GM19043 (cell line): ENCODE data around the gene RGS12.
"Not testable (repeated sequence)": the region's sequence is repeated elsewhere in the genome, so short reads cannot be mapped to it uniquely, and the experiment has no call there.

ENCODE experiments used
- ATAC-seq: cut with Tn5 transposase; IDR thresholded peaks from one replicate; pipeline ENCODE4 v1.9.1; 2021; ENCODE audit warnings: low read depth; ENCODE audit not compliant: unreplicated experiment

RGS12 gene

GRCh38 chr4:3295837-3296624 lies 3.2 kb downstream of the RGS12 start:
- no peak for ATAC-seq

DNA sequence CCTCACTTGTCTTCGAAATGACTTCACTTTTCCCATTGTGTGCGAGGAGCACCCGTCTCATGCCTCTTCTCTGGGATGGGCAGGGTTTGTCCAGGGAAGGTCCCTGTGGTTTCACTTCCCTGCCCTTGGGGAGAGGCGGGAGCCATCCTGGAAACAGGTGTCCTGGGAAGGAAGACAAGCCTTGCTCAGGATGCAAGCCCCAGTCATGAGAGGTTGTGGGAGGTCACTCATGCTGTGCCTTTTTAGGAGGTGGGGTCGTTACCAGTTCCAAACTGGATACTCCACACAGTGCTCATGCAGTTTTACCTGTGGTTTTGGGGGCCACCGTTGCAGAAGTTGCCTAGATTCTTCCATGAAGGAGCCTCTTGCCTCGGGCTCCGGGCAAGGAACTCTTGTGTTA lies 3.8 kb downstream of the RGS12 start:
- no peak for ATAC-seq

- ATAC-seq: no peak
These were observed 4.4 kb downstream of the RGS12 start for GRCh38 chr4:3297066-3297859.

GRCh38 chr4:3299122-3299975 lies 6.5 kb downstream of the RGS12 start:
- no peak for ATAC-seq

- no peak for ATAC-seq
These were observed 7.3 kb downstream of the RGS12 start for GRCh38 chr4:3299976-3300671.

- ATAC-seq: not testable (repeated sequence)
These were observed 8.1 kb downstream of the RGS12 start for GRCh38 chr4:3300882-3301281.

DNA sequence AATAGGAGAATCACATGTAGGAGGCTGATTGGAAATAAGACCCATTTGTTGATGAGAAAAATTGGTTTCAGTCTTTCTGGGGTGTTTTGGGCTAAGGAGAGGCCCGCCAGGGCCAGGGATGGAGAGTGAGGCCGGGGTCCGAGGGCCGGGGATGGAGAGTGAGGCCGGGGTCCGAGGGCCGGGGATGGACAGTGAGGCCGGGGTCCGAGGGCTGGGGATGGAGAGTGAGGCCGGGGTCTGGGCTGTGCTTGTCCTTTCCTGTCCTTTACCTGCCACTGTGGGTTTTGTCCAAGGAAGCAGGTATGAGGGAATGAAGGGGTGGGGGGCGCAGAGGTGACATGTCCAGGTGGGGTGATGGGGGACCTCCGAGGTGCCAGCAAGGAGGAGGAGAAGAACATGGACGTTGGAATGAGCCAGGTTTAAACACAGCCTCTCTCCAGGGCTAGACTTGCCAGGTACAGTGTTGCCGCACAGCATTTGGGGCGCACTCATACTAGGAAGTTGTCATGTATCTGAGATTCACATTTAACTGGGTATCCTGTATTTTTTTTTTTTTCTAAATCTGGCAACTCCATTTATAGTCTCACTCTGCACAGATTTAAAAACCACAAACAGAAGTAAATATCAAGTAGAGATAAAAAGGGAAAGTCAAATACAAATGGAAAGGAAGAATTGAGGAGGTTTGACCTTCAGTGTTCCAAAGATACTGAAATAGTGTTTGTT lies 8.8 kb downstream of the RGS12 start:
- no peak for ATAC-seq

- ATAC-seq: no peak
These were observed 9.5 kb downstream of the RGS12 start for GRCh38 chr4:3302173-3302785.

- ATAC-seq: no peak
These were observed 10.2 kb downstream of the RGS12 start for GRCh38 chr4:3302786-3303564.

DNA sequence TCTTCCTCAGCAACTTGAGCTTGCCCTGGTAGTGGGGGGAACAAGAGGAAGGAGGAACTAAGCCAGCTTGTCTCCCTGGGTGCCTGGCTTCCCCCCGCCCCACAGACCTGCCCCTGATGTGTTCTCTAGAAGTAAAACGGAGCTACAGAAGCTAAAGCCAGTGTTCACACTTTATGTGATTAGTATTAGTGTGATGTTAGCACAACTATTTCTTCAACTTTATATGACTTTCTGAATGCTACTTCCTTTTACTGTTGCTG lies 10.7 kb downstream of the RGS12 start:
- no peak for ATAC-seq

DNA sequence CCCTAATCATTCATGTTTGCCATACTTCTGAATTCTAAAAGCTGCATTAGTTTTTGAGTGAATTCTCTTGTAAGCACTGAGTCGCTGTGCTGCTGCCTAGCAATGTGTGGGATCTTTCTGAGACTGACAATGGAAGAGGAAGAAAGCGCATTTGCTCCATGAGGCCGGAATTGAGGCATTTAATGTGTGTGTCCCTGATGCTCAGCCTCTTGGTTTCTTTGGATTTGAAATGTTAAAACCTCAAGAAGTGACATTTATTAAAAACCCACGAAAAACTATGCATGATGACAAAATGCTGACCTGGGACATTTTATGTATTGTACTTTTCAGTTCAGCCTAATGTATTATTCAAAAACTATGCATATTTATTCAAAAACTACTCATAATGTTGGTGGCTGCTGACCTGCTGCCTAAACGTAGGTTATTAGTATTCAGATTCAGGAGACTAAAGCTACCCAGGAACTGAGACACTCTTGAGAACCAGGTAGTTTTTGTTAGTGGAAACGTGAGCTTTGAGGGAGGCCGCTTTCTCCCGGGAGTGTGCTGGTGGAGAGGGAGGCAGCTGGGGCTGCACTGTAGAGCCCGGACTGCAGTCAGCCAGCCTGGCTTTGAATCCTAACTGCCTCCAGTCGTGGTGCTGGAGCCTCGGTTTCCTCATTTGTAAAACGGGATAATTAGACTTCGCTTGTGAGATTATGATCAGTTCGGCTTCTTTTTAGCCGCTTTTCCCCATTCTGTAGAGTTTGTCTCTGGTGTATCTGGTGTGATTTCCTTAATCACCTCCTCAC lies 11.3 kb downstream of the RGS12 start:
- ATAC-seq: no peak

- ATAC-seq: no peak
These were observed 12.2 kb downstream of the RGS12 start for GRCh38 chr4:3304831-3305609.

GRCh38 chr4:3305610-3306371 lies 13.0 kb downstream of the RGS12 start:
- no peak for ATAC-seq

DNA sequence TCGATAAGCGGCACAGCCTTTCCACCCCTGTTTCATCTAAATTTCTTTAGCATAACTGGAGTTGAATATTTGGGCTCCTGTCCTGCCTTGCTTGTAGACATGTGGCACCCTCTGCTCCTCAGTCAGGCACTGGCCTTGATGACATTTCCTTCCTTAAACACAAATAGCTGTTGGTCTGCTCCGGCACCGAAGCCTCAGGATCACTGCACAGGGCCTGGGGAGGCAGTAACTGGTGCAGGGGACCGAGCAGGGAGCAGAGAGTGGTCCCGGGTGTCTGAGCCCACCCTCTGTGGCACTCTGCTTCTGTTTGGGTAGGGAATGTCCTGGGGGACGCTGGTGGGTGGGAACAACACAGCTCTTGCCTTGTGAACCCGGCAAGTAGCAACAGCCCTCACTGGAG lies 13.6 kb downstream of the RGS12 start:
- ATAC-seq: no peak

DNA sequence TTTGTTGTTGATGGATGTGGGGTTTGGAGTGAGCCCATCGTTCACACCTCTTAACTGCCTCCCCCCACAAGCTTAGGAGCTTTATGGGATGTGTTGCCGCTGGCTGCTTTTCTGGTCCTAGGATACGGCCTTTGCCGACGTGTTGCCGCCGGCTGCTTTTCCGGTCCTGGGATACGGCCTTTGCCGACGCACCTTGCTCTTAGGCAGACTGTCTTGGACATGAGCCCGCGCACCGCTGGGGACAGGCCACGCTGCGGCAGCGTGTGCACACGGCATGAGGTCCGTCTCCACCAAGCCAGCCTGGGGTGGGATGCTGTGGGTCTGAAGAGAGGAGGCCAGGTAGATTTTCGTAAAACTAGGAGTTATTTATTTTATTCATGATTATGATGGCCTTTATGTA lies 14.2 kb downstream of the RGS12 start:
- ATAC-seq: no peak

- ATAC-seq: no peak
These were observed 14.7 kb downstream of the RGS12 start for GRCh38 chr4:3307486-3307885.
